T-helper 17 cell (primary cell): ENCODE data around the gene ZNF800. TPM values are rescaled to one million over a fixed set of nuclear protein-coding genes. Genes with fewer than 3 reads are reported as not detected.
"Not testable (repeated sequence)": the region's sequence is repeated elsewhere in the genome, so short reads cannot be mapped to it uniquely, and the experiment has no call there.

Experiments used
- ATAC-seq: fragments of 150-1000 bp; cut with Tn5 transposase; 2 replicates; pipeline ENCODE4 v1.10.0; 2021; ENCODE audit warnings: mild to moderate bottlenecking, moderate library complexity
- DNase-seq, 3 donors: peaks; one replicate each; pipeline versions ENCODE4 v3.0.0 to v3.0.0-alpha.2; 2020 to 2021
- H3K9me3 ChIP-seq: one replicate; pipeline ENCODE4 v1.7.0; 2013; ENCODE audit warnings: low read length, mild to moderate bottlenecking; ENCODE audit not compliant: control insufficient read depth, poor library complexity, severe bottlenecking
- H3K27ac Mint-ChIP-seq: one replicate; pipeline ENCODE4 v1.8.0; 2022; ENCODE audit warnings: mild to moderate bottlenecking, moderate library complexity, mixed read lengths
- H3K27me3 Mint-ChIP-seq: one replicate; pipeline ENCODE4 v1.8.0; 2022; ENCODE audit warnings: mixed read lengths
- H3K36me3 Mint-ChIP-seq: one replicate; pipeline ENCODE4 v1.8.0; 2022; ENCODE audit warnings: low read depth, mixed read lengths
- H3K4me1 Mint-ChIP-seq: one replicate; pipeline ENCODE4 v1.8.0; 2022; ENCODE audit warnings: mild to moderate bottlenecking, mixed read lengths
- H3K4me3 Mint-ChIP-seq: one replicate; pipeline ENCODE4 v1.8.0; 2022; ENCODE audit warnings: mild to moderate bottlenecking, moderate library complexity, mixed read lengths
- total RNA-seq, 4 donors: library from RNA in 2 of 4; stranded (reverse) in 2 of 4; gene quantifications; one replicate each; pipeline ENCODE4 v1.2.3 and lab custom pipeline; 2022 to 2026

Gene ZNF800, protein sequence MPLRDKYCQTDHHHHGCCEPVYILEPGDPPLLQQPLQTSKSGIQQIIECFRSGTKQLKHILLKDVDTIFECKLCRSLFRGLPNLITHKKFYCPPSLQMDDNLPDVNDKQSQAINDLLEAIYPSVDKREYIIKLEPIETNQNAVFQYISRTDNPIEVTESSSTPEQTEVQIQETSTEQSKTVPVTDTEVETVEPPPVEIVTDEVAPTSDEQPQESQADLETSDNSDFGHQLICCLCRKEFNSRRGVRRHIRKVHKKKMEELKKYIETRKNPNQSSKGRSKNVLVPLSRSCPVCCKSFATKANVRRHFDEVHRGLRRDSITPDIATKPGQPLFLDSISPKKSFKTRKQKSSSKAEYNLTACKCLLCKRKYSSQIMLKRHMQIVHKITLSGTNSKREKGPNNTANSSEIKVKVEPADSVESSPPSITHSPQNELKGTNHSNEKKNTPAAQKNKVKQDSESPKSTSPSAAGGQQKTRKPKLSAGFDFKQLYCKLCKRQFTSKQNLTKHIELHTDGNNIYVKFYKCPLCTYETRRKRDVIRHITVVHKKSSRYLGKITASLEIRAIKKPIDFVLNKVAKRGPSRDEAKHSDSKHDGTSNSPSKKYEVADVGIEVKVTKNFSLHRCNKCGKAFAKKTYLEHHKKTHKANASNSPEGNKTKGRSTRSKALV
- 10 to 100 TPM; 67.2 to 70.1 TPM for total RNA-seq
- 92.2 to 137 reads per million in 2 donors for total RNA-seq (lab: John Stamatoyannopoulos, UW)

DNA sequence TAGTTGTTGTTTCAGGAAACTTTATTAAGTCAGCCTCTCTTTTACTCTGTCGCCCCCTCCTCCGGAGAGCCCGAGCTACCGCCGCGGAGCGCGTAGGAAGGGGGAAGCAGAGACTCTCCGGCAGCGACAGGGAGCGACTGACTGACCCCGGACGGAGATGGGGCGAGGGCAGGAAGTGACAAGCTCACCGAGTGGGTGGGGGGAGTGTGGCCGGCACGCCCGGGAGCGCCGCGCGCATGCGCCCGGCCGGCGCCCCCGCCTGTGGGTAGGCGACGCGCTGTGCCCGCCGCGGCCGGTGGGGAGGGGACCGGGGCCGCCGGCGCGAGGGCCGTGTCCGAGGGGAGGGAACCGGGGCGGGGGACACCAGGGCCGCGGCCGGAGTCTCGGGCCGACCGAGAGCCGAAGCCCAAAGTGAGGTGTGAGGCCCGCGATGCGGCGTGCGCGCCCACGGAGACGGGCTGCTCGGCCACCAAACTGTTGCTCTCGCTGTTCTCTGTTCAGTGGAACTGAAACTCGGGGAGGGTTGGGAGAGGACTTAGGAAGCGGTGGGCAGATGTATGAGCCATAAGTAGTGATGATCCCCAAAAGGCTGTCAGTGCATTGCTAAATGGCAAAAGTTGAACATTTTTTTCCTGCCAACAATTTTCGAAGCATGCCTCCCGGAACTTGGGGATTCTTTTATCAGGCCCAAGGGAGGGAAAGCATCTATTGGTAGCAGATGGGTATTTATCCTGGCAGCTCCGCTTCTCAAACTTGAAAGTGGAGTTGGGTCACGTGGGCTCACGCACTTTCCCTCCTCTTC lies at the start of gene ZNF800:
TSS of gene ZNF800 (minus strand) at position 143 of the 802 bp plus-strand sequence. CDS start 1,151 bp downstream, outside the sequence.
- Mint-ChIP-seq H3K4me3 (peak within 1 kb of the TSS; percentile 98), H3K4me1 (peaks cover 37% of the 10 kb centered on the region), H3K36me3 (peaks cover 9% of the 10 kb centered on the region), H3K27me3 (no peaks in the 10 kb centered on the region), H3K27ac (peak within 1 kb of the TSS; percentile 92)
- ATAC-seq, result peak; percentile 83
- no peaks in the 10 kb centered on the region for H3K9me3 ChIP-seq
- DNase-seq, result peak; percentile 69 to 76 (median 75)

DNA sequence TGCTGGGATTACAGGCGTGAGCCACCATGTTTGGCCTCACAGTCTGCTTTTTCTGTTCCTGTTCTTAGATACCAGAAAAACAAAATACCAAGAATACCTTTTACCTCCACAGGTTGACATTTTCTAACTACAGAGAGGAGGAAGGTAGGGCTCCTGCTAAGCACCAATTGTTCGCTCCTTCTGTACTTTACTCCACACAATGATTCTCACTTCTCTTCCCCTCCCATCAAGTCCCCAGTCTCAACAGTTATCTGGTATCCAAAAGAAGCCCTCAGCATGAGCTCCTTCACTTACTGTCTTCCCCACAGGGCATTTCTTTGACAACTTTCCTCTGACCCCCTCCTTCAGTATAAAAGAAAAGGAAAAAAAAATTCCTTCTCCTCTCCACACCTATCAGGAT lies 47.7 kb upstream of the ZNF800 start:
- Mint-ChIP-seq H3K27me3 (peaks cover 16% of the 10 kb centered on the region), H3K27ac (no peak overlapping the region), H3K4me3 (no peak overlapping the region), H3K36me3 (no peaks in the 10 kb centered on the region), H3K4me1 (no peaks in the 10 kb centered on the region)
- DNase-seq, result no peak
- H3K9me3 ChIP-seq, result no peaks in the 10 kb centered on the region
- no peak for ATAC-seq

DNA sequence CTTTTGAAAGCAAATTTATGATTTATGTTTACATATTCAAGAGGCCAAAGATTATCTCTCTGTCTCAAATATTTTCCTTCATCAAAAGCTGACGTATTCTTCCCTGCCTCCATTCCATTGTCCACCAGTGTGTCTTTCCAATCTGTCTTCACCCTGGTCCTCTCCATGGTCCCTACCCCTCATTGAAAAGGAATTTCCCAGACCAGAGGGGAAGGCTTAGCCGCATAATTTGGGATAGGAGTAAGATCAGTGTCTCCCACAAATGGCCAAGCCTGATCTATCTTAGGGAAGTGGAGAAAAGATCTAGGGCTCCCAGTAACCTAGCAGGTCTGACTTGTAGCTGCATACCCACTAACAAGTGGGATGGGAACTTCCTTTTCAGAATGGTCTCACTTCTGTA lies 46.3 kb upstream of the ZNF800 start:
- Mint-ChIP-seq H3K36me3 (no peaks in the 10 kb centered on the region), H3K4me1 (no peaks in the 10 kb centered on the region), H3K4me3 (no peak overlapping the region), H3K27ac (no peak overlapping the region), H3K27me3 (peaks cover 16% of the 10 kb centered on the region)
- H3K9me3 ChIP-seq, result no peaks in the 10 kb centered on the region
- DNase-seq (no peak), ATAC-seq (no peak)

DNA sequence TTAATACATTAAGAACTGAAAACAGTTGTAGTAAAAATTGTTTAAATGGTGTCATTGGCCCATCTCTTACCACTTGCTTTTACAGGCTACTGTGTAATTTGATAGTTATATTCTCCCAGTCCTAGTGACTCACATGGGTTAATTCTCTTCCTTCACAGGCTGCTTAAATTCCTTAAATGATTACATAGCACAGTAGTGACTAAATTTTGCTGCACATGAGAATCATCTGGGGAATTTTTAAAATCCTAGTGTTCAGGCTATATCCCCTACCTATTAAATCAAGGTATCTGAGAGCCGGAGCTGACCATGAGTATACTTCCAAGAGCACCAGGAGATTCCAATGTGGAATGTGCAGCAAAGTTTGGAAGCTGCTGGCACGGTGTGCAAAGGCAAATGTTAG lies 45.3 kb upstream of the ZNF800 start:
- H3K4me1 Mint-ChIP-seq, result no peaks in the 10 kb centered on the region
- H3K9me3 ChIP-seq, result no peaks in the 10 kb centered on the region
- no peak overlapping the region for H3K27ac Mint-ChIP-seq
- no peak overlapping the region for H3K4me3 Mint-ChIP-seq
- DNase-seq, result no peak
- no peak for ATAC-seq
- H3K36me3 Mint-ChIP-seq, result no peaks in the 10 kb centered on the region
- H3K27me3 Mint-ChIP-seq, result peaks cover 14% of the 10 kb centered on the region

DNA sequence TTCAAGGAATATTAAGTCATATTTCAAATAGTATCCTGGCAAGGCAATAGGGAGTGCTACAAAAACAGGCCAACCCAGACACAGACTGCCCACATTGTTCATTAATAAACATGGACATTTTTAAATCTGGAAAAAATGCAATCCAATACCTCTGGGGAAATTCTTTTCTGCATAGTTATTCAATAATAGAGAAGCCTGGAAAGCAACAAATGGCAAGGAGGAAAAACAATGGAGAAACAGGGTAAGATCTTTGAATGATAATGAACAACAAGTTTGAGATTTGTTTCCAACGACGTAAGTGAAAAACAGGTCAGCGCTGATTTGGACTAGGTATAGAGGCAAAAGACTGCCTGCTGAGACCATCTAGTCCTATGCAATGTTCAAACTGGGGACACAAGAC lies 44.7 kb upstream of the ZNF800 start:
- Mint-ChIP-seq H3K36me3 (no peaks in the 10 kb centered on the region), H3K4me1 (no peaks in the 10 kb centered on the region), H3K4me3 (no peak overlapping the region), H3K27me3 (peaks cover 11% of the 10 kb centered on the region), H3K27ac (no peak overlapping the region)
- no peaks in the 10 kb centered on the region for H3K9me3 ChIP-seq
- no peak for DNase-seq
- ATAC-seq, result no peak

DNA sequence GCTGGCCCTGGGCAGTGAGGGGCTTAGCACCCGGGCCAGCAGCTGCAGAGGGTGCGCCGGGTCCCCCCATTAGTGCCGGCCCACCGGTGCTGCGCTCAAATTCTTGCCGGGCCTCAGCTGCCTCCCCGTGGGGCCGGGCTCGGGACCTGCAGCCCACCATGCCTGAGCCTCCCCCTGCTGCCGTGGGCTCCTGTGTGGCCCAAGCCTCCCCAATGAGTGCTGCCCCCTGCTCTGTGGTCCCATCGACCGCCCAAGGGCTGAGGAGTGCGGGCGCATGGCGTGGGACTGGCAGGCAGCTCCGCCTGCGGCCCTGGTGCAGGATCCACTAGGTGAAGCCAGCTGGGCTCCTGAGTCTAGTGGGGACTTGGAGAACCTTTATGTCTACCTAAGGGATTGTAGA lies 36.8 kb upstream of the ZNF800 start:
- not testable (repeated sequence) for H3K4me3 Mint-ChIP-seq, H3K4me1 Mint-ChIP-seq, ATAC-seq, DNase-seq, H3K27ac Mint-ChIP-seq, H3K36me3 Mint-ChIP-seq, H3K9me3 ChIP-seq
- H3K27me3 Mint-ChIP-seq, result peaks cover 12% of the 10 kb centered on the region

DNA sequence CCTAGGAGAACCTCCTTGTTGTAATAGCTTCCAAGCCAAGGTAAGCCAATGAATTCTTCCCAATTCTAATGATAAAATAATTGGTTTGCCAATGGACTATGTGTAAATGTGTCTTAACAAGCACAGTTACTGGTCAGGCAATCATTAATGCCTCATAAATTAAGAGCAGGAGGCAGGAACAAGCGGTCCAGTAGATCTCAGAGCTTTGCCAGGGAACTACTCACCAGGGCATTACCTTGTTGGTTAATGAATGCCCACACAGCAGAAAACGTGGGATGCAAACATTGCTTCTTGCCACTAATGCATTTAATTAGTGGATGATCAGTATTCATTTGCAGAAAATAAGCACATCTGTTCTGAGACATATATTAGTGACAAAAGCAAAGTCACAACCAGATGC lies 26.7 kb upstream of the ZNF800 start:
- H3K27ac Mint-ChIP-seq, result no peak overlapping the region
- H3K4me3 Mint-ChIP-seq, result no peak overlapping the region
- no peak for ATAC-seq
- H3K4me1 Mint-ChIP-seq, result peaks cover 6% of the 10 kb centered on the region
- H3K27me3 Mint-ChIP-seq, result no peaks in the 10 kb centered on the region
- no peaks in the 10 kb centered on the region for H3K9me3 ChIP-seq
- H3K36me3 Mint-ChIP-seq, result peaks cover 5% of the 10 kb centered on the region
- no peak for DNase-seq

DNA sequence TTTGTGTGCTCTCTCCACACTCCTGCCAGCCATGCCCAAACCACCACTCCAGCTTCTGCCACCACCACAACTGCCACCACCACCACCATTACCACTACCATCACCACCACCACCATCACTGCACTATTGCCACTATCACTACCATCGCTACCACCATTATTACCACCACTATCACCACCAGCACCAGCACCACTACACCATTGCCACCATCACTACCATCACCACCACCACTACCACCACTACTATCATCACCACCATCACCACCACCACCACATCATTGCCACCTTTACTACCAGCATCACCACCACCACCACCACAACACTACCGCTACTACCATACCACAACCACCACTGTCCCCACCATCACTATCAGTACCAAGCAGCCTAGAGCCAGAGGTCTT lies 26.0 kb upstream of the ZNF800 start:
- ATAC-seq (no peak), DNase-seq (no peak)
- no peak overlapping the region for H3K27ac Mint-ChIP-seq
- H3K36me3 Mint-ChIP-seq, result peaks cover 5% of the 10 kb centered on the region
- H3K9me3 ChIP-seq, result no peaks in the 10 kb centered on the region
- H3K4me1 Mint-ChIP-seq, result peaks cover 14% of the 10 kb centered on the region
- H3K27me3 Mint-ChIP-seq, result no peaks in the 10 kb centered on the region
- no peak overlapping the region for H3K4me3 Mint-ChIP-seq

DNA sequence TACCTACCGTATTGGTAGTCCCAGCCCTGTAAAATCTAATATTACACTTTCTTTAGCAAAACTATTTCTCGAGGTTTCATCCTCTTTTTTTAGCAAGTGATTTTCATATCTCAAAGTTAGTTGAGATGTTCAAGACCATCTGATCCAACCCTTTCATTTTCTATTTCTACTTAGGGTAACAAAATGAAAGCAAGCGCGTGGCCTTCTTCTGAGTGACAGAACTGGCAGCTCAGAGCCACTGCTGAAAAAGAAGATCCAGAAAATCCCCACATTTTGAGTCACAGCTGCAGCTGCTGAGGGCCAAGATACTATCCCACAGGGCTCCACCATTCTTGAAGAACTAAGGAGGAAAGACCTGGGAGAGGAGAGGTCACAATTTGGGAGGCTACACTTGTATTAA lies 24.8 kb upstream of the ZNF800 start:
- Mint-ChIP-seq H3K4me3 (no peak overlapping the region), H3K4me1 (peaks cover 18% of the 10 kb centered on the region), H3K36me3 (peaks cover 5% of the 10 kb centered on the region), H3K27me3 (no peaks in the 10 kb centered on the region), H3K27ac (no peak overlapping the region)
- no peak for ATAC-seq
- no peaks in the 10 kb centered on the region for H3K9me3 ChIP-seq
- DNase-seq, result no peak

DNA sequence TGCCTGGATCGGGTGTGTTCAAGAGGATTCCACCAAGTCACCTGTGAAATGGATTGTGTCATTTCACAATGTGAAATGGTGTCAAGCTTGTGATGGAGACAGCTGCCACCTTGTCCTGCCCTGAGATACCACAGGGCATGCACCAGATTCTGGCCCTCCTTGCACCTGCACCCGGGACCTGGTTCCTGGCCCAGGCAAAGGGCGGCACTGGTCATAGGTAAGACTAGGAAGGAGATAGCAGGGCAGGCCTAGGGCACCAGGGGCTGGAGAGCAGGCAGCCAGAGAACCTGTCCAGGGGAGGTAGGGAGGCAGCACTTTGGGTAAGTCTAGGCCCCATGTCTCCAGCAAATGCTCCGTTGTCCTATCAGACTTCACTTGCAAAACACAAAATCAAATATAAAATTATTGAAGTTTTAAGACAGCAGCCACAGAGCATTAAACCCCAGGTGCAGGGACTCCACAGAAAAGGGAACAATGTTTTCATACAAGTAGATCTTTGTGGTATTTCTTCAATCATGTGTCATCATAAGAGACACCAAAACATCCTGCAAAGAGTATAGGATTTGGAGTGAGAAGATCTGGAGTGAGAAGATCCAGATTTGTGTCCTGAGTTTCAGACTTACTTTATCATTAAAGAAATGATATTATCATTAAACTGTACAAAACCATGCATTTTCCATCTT lies 22.7 kb upstream of the ZNF800 start:
- ATAC-seq (no peak), DNase-seq (no peak)
- Mint-ChIP-seq H3K4me1 (peaks cover 19% of the 10 kb centered on the region), H3K27me3 (peaks cover 5% of the 10 kb centered on the region), H3K4me3 (no peak overlapping the region), H3K36me3 (peaks cover 8% of the 10 kb centered on the region), H3K27ac (peak overlapping the region; percentile 61)
- H3K9me3 ChIP-seq, result no peaks in the 10 kb centered on the region

DNA sequence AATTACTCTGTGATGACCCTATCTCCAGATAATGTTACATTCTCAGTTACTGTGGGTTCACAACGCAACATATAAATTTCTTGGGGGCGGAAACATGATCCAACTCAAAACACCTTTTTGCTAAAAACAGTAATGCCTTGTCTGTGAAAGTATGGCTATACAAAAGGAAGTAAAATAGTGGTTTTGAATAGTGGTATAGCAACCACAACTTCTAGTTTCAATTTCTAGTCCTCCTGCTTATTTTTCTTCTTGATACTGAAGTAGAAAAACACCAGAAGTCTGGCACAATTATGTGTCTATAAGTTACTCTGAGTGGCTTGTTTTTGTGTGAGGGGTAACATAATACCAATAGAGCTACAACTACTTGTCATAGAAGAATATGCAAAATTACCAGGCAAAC lies 21.5 kb upstream of the ZNF800 start:
- DNase-seq, result no peak
- peak overlapping the region; percentile 61 for H3K27ac Mint-ChIP-seq
- peaks cover 5% of the 10 kb centered on the region for H3K27me3 Mint-ChIP-seq
- peaks cover 25% of the 10 kb centered on the region for H3K4me1 Mint-ChIP-seq
- peak overlapping the region; percentile 57 for H3K4me3 Mint-ChIP-seq
- no peaks in the 10 kb centered on the region for H3K9me3 ChIP-seq
- peak; percentile 82 for ATAC-seq
- peaks cover 8% of the 10 kb centered on the region for H3K36me3 Mint-ChIP-seq

DNA sequence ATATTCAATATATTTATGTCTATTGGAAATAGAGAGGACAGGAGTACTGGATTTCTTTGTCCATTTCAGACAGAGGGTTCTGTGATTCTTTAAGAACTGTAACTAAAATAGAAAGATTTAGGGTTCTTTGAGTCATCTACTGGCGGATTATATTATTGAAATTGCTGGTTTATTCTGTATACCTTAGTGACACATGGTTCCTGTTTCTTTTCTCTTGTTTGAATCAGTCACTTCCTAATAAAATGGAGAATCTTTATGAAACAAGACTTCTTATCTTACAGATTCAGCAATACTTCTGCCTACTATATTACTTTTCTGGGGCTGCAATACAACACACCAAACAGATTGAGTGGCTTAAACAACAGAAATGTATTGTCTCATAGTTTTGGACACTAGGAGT lies 20.8 kb upstream of the ZNF800 start:
- H3K27ac Mint-ChIP-seq, result peak overlapping the region; percentile 61
- H3K27me3 Mint-ChIP-seq, result peaks cover 5% of the 10 kb centered on the region
- no peak overlapping the region for H3K4me3 Mint-ChIP-seq
- H3K4me1 Mint-ChIP-seq, result peaks cover 27% of the 10 kb centered on the region
- ATAC-seq, result no peak
- DNase-seq, result no peak
- no peaks in the 10 kb centered on the region for H3K9me3 ChIP-seq
- H3K36me3 Mint-ChIP-seq, result peaks cover 5% of the 10 kb centered on the region

DNA sequence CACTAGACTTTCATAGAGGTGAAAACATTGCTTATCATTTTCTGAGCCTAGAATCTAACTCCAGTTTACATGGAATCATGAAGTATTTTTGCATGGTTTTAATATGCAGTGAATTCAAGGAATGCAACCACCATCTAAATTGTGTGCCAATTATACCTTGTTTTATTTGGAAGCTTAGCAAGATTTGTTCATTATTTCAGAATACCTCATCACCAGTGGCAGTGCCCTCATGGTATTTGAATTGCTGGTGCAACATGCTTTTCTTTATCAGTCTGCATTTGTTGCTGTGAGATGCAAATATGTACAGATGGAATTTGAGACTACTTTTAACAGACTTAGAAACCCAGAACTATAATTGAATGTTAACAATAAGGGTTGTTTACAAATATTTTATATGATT lies 18.7 kb upstream of the ZNF800 start:
- ATAC-seq, result no peak
- H3K27me3 Mint-ChIP-seq, result peaks cover 6% of the 10 kb centered on the region
- H3K27ac Mint-ChIP-seq, result no peak overlapping the region

More for the DNA sequence above, 18.7 kb upstream of the ZNF800 start:
- Mint-ChIP-seq H3K4me1 (peaks cover 25% of the 10 kb centered on the region), H3K4me3 (no peak overlapping the region), H3K36me3 (peaks cover 4% of the 10 kb centered on the region)
- no peaks in the 10 kb centered on the region for H3K9me3 ChIP-seq
- DNase-seq, result no peak
